Measurements from ENCODE around the gene PAOX. TPM values are rescaled to one million over a fixed set of nuclear protein-coding genes. Genes with fewer than 3 reads are reported as not detected.
"Not testable (repeated sequence)": the region's sequence is repeated elsewhere in the genome, so short reads cannot be mapped to it uniquely, and the experiment has no call there.

PAOX gene
- total RNA-seq, 1 donor from 2014 or later, result 4.3 TPM

DNA sequence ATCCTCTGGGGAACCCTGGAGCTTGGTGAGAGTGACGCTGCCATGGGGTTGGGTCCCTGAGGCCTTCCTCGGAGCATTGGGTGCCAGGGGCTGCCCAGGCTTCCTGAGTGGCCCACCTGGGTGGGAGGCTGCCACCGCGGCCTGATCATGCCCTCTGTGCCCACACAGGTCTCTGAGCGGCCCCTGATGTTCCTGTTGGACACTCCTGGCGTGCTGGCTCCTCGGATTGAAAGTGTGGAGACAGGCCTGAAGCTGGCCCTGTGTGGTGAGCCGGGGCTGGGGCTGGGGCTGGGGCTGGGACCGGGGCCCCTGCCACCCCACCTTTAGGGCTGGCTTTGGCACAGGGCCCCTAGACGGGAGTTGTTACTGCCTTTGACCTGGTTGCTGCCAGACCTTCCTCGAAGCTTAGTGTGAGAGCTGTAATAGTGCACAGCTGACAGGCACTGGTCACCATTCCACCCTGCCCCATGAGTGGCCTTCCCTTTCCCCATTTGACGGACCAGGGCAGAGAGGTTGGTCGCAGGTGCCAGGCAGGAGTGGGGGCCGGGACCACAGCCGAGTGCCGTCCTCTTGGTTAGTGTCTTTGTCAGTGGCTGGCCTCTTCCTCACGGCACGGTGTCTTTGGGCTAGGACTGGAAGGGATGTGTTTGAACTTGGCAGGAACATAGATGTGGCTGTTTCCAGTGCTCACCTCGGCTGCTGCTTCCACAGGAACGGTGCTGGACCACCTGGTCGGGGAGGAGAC lies 23.1 kb downstream of the PAOX start:
- intact Hi-C loops (cut with micrococcal nuclease), result no loop called here

DNA sequence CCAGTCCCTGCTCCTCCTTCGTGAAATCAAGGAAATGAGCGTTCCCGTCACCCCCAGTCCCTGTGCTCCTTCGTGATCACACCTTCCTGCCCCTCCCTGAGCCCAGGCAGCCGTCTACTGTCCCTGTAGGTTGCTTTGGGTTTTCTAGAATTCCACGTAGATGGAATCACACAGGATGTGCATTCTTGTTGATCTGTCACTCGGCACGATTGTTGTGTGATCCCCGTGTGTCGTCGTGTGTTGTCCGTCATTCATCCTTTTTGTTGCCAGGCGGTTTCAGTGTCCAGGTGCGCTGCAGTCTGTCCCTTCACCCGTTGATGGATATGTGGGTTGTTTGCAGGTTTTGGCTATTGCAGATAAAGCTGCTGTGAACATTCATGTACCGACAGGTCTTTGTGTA lies 24.3 kb downstream of the PAOX start:
- intact Hi-C loops (cut with micrococcal nuclease), result no loop called here

DNA sequence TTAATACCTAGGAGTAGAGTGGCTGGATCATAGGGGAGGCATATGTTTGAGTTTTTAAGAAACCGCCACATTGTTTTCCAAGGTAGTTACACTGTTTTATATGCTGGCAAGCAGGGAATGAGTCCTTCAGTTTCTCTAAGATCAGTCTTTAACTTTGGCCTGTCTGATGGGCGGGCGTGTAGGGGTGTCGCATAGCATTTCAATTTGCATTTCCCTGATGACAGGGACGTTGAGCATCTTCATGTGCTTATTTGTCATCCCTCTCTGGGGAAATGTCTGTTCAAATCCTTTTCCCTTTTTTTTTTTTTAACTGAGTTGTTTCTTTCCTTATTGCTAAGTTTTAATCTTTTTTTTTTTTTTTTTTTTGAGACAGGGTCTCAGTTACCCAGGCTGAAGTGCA lies 24.7 kb downstream of the PAOX start:
- intact Hi-C loops (cut with micrococcal nuclease), result no loop called here

DNA sequence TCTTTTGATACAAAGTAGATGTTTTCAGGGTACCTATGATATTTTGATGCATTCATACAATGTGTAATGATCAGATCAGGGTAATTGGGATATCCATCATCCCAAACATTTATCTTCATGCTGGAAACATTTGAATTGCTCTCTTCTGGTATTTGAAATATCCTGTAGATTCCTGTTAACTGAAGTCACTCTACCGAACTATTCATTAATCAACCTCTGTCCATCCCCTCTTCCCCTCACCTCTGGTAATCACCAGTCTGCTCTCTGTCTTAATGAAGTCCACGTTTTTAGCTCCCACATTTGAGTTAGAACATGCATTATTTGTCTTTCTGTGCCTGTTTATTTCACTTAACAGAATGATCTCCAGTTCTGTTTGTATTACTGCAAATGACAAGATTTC lies 26.2 kb downstream of the PAOX start:
- intact Hi-C loops (cut with micrococcal nuclease), result no loop called here

DNA sequence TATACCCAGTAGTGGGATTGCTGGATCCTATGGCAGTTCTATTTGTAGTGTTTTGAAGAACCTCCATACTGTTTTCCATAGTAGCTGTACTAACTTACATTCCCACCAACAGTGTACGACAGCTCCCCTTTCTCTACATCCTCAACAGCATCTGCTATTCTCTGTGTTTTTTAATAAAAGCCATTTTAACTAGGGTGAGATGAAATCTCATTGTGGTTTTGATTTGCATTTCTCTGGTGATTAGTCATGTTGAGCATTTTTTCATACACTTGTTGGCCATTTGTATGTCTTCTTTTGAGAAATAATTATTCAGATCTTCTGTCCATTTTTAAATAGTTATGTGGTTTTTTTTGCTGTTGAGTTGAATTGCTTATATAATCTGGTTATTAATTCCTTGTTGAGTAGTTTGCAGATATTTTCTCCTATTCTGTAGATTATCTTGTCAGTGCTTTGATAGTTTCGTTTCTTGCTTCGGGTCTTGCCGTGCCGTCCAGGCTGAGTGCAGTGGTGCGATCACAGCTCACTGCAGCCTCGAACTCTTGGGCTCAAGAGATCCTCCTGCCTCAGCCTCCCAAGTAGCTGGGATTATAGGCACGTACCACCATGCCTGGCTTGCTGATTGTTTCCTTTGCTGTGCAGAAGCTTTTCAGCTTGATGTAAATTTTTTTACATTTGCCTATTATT lies 26.9 kb downstream of the PAOX start:
- intact Hi-C loops (cut with micrococcal nuclease), result no loop called here

DNA sequence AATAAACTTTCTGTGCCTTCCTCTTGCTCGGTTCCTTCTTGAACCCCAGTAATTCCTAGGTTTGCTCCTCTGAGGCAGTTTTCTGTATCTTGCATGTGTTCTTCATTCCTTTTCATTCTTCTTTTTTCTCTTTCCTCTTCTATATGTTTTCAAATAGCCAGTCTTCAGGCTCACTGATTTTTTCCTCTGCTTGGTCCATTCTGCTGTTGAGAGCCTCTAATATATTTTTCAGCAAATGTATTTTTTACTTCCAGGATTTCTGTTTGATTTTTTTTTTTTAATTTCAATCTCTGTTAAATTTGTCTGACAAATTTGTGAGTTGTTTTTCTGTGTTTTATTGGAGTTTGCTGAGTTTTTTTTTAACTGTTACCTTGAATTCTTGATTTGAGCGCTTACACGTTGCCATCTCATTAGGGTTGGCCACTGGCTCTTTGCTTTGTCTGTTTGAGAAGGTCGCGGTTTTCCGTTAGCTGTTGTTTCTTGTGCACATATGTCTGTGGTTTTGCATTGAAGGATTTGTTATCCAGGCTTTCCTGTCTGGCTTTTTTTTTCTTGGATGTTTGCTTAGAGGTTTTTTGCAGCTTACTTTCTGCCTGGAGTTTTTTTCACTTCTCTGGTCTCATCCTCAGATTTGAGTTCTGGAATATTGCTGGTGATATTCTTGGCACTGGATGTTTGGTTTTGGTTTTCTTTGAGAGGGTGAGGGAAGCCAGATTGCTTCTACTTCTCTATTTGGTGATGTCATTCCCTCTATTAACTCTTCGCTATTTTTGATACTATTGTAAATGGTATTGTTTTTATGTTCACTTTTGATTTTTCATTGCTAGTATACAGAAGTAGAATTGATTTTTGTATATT lies 32.7 kb downstream of the PAOX start:
- intact Hi-C loops (cut with micrococcal nuclease), result no loop called here

DNA sequence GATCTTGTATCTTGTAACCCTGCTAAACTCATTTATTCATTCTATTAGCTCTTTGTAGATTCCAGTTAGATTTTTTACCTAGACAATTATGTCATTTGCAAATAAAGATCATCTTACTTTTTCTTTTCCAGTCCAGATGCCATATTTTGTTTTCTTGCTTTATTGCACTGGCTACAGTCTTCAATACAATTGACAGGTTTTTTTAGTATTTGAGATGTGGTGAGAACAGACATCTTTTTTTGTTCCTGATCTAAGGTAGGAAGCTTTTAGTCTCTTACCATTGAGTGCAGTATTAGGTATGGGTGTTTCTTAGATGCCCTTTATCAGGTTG lies 33.3 kb downstream of the PAOX start:
- intact Hi-C loops (cut with micrococcal nuclease), result no loop called here

DNA sequence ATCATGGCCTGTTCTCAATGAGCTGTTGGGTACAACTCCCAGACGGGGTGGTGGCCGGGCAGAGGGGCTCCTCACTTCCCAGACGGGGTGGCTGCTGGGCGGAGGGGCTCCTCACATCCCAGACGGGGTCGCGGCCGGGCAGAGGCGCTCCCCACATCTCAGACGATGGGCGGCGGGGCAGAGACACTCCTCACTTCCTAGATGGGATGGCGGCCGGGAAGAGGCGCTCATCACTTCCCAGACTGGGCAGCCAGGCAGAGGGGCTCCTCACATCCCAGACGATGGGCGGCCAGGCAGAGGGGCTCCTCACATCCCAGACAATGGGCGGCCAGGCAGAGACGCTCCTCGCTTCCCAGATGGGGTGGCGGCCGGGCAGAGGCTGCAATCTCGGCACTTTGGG lies 35.3 kb downstream of the PAOX start:
- intact Hi-C loops (cut with micrococcal nuclease), result not testable (repeated sequence)

DNA sequence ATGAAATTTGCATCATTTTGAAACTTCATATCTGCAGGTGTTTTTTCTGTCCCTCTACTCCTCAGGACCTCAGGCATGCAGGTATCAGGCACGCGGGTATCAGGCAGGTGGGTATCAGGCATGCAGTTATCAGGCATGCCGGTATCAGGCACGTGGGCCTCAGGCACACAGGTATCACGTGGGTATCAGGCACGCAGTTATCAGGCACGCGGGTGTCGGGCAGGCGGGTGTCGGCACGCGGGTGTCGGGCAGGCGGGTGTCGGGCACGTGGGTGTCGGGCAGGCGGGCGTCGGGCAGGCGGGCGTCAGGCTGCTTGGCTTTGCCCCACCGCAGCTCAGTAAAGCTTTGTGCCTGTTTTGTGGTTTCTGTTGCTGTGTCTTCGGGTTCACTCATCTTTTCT lies 36.7 kb downstream of the PAOX start:
- intact Hi-C loops (cut with micrococcal nuclease), result no loop called here

DNA sequence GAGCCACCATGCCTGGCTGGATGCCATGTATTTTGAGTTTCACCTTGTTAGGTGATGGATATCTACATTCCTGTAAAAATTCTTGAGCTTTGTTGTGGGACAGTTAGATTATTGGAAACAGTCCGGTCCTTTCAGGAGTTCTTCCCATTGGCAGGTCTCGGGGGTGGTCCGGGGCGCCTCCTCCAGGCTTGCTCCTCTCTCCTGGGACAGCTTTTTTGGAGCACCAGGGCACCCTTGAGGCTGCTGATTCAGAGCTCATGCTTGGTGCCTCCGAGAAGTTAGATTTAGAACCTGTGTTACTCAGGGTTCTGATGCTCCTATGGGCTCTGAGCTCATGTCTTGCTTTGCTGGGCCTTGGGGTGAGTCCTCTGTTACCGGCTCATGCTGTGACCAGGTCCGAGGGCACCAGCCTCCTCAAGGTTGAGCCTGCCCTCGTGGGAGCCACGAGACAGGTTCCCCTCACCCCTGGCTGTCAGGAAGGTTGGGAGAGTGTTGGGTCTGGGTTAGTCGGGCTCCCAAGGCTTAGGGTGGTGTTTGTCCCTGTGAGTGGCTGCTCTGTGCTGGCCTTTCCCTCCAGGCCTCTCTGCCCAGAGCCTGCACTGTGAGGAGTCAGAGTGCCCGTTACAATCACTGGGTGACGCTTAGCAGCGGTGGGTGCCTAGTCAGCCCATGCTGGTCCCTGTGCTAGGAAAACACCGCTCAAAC lies 39.4 kb downstream of the PAOX start:
- intact Hi-C loops (cut with micrococcal nuclease), result no loop called here

DNA sequence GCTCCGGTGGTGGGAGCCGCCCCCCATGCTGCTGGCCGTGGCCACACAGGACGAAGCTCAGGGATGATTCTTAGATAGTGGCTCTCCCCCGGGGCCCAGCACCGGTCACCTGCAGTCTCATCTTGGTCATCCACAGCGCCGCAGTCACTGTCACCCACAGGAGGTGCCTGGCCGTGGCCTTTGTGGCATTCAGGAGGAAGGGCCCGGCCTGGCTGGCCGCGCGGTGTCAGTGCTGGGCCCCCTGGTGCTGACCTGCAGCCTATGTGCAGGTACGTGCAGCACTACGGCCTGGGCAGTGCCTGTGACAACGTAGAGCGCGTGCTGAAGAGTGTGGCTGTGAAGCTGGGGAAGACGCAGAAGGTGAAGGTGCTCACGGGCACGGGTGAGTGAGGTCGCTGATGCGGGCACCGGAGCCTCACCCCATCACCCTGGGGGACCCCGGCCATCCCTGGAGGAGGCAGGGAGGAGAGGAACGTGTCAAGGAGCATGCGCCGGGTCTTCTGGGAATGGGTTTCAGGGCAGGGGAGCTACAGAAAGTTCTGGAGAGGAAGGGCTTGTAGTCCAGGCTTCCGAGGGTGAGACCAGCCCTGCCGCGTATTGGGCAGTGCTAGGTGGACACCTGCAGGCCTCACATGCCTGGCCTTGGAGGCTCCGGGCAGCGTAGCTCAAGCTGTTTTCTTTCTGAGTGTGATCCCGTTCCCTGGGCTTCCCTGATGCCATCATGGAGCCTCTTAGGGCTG lies 40.3 kb downstream of the PAOX start:
- intact Hi-C loops (cut with micrococcal nuclease), result no loop called here

DNA sequence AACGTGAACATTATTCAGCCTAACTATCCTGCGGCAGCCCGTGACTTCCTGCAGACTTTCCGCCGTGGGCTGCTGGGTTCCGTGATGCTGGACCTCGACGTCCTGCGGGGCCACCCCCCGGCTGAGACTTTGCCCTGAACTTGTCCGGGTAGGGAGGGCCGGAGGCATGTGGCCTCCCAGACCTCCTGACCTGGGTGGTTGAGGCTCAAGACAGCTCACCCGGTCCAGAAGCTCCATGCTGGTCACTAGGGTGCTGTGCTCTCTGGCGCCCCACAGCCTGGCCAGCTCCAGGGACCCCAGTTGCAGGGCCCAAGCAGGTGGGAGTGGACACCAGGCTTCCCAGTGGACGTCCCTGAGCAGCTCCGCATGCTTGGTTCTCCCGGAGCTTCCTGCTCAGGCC lies 41.0 kb downstream of the PAOX start:
- intact Hi-C loops (cut with micrococcal nuclease), result no loop called here

DNA sequence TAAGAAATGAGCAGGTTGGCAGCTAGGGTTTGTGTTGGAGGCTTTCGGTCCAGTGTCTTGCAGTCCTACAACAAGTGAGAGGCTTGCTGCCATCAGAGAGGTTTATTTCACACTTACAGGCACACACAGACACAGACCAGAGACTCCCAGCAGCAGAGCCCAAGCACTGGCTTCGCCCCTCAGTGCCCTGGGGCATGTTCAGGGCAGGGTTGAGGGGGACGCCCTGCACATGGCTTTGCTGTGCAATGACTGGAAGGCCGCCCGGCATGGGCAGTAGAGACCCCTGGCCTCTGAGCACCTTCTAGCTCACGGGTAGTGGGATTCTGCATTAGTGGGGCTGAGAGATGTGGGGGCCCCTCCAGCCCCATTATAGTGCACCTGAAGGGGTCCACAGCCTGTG lies 41.5 kb downstream of the PAOX start:
- intact Hi-C loops (cut with micrococcal nuclease), result no loop called here

DNA sequence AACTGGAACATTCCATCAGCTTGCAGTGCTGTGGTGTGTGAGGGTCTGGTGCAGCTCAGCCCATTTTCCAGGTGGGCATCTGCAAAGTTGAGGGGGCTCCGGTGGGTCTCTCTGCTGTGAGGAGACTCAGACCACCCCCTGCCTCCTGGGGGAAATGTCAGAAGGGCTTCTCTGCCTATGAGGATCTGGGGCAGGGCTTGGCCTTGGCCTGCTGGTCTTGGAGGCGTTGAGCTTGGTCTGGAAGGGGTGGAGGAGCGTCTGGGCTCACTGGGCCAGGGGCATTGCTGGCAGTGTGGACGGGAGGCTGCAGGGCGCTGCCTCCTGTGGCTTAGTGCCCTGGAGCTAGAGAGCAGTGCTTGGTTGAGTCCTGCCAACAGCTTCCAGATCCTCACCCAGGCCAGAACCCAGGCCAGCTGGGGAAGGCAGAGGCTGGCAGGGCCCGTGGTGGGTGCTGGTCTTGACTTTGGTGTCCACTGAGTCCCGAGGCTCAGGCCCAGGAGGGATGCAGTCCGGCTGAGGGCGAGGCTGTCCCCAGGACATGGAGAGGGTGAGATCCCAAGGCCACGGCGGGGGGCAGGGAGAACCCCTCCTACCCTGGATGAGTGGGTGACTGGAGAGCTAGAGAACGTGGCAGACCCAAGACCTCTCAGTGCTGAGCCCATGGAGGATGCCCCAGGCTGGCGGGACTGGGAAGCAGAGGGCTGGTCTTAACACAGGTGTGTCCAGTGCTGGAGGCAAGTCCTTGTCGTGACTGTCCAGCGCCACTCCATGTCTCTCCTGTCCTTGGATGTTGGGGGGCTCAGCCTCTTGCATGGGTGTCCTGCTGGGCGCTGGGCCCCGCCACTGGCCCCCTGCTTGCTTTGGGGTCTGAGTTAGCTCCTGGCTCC lies 42.5 kb downstream of the PAOX start:
- intact Hi-C loops (cut with micrococcal nuclease), result no loop called here

DNA sequence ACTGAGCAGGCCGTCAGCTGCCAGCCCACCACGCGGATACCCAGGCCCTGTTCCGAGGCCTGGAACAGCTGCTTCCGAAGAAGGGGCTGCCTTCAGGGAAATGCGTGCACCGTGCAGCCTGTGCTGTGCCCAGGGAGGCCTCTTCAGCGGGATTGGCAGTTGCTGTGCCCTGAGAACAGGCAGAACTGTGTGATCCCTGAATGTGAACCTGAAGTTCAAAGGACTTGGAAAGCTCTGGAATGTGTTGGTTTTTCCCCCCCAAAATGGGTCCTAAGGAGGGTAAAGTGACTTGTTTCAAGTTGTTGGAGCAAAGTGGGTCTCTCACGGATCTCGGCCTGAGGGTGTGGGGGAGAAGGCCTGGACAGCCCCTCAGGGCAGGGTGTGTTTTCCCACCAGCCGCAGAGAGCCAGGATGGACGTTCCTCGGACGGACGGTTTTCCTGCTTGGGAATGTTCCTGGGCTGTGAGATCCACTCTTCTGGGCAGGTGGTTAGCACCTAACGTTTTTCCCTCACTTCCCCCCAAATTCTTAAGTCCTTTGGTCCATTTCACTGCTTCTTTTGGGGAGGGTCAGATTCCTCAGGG lies 43.3 kb downstream of the PAOX start:
- intact Hi-C loops (cut with micrococcal nuclease), result no loop called here

DNA sequence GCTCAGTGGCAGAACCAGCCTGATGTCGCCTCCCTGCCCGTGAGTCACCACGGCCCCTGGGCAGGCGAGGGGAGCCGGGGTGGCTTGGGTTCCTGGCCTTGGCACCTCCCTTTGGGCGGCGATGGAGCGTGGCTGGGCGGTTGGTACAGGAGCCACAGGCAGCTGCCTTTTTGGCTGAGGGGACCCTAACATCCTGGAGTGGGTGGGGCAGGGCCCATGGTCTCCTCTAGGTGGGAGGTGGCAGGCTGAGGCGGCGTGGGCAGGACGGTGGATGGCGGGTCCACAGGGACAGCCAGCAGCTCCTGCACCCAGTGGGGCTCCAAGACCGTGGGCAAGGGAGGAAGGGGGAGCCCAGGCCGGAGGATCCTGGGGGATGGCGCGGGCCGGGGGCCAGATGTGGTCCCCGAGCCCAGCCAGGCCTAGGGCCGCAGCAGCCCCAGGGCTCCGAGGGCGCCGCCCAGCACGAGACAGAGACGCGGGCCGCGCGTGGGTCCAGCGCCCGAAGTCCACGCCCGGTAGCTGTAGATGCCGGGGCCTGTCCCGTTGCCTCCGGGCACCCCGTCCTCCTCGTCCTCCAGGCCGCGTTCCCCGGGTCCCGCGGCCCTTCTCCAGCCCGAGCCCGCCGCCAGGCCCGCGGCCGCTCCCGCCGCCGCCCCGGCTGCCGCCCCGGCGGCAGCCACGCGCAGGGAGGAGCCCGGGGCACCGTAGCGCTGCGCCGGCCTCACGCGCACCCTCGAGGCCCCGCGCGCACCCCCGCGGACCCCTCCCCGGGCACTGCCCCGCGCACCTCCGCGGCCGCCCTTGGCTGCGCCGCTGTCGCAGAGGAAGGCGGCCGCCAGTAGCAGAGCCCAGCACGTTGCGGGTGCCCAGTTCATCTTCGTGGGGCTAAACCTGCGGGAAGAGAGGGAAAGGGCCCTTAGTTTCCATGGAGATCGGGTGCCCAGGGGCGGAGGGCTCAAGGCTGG lies 44.0 kb downstream of the PAOX start:
- intact Hi-C loops (cut with micrococcal nuclease), result no loop called here

DNA sequence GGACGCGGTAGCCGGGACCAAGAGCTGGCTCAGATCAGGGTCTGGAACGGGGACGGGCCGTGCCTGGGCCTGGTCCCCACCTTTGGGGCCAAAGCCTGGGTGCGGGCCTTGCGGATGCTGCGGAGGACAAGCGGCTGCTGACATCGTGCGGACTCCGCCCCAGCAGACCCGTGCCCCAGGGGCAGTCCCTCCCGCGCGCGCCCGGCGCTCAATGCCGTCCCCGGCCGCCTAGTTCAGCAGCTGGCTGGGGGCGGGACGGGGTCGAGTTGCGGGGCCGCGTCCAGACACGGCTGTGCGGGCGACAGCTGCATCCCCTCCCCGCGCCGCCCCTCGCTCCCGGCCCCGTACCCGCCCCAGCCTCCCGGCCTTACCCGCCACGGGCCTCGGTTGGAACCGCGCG lies 45.0 kb downstream of the PAOX start:
- intact Hi-C loops (cut with micrococcal nuclease), result not testable (repeated sequence)

DNA sequence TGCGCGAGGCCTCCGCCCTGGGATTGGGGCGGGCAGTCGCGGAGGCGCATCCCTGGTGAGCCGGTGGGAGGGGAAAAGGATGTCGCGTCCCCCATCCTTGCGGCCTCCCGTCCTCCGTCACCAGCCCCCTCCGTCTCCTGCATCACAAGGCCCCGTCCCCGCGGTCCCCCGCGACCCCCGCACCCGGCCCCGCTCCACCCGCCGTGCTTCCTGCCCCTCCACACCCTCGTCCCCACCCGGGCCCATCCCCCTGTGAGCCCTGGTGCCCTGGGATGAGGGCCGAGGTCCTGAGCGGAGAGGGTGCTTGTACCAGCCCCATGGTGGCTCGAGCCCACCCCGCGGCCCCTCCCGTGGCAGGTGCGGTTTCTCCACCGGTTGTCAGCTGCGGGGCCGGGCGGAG lies 45.5 kb downstream of the PAOX start, which contains the start of gene SPRN:
SPRN (minus strand) TSS at position 25 of the 400 bp plus-strand sequence. CDS start 944 bp downstream, outside the sequence.
- intact Hi-C loops (cut with micrococcal nuclease), result not testable (repeated sequence)

Measured in T-helper 2 cell treated with Interferon-gamma antibody and Interleukin-4, amounts not matched to agents 100 ng/mL and 5 ng/mL, for 36 hours (primary cell).